Thyroid gland (tissue), 4 donors: Measurements from ENCODE around the gene GPR150. TPM values are rescaled to one million over a fixed set of nuclear protein-coding genes. Genes with fewer than 3 reads are reported as not detected.

Source experiments
- DNase-seq, 2 donors: peaks; one replicate each; pipeline ENCODE4 v3.0.0-alpha.2; 2019
- H3K27ac ChIP-seq, 3 donors: fragments of 200-600 bp; sonication (generic); 1 replicate in 2 of 3; 2 replicates in 1 of 3; pipeline ENCODE4 v1.5.1; 2016 to 2019; ENCODE audit warnings: mild to moderate bottlenecking in 1 of 3, moderate library complexity in 1 of 3
- H3K27me3 ChIP-seq: fragments of 200-600 bp; sonication (generic); one replicate; pipeline ENCODE4 v1.5.1; 2019
- H3K36me3 ChIP-seq, 2 donors: fragments of 200-600 bp; sonication (generic); one replicate each; pipeline ENCODE4 v1.5.1; 2016 to 2019
- H3K4me1 ChIP-seq, 2 donors: fragments of 200-600 bp; sonication (generic); one replicate each; pipeline ENCODE4 v1.5.1; 2017 to 2019
- H3K4me3 ChIP-seq, 3 donors: fragments of 200-600 bp; sonication (generic); replicated peaks in 1 of 3; 1 replicate in 2 of 3; 2 replicates in 1 of 3; pipeline ENCODE4 v1.5.1; 2016; ENCODE audit warnings: mild to moderate bottlenecking in 1 of 3
- H3K9me3 ChIP-seq: fragments of 200-600 bp; sonication (generic); one replicate; pipeline ENCODE4 v1.5.1; 2017
- POLR2A ChIP-seq, 2 donors: fragments of 450-650 bp; IDR thresholded peaks; one replicate each; pipeline ENCODE4 v1.6.1; 2017; ENCODE audit warnings: antibody characterized with exemption in 2 of 2, mild to moderate bottlenecking in 2 of 2, moderate library complexity in 1 of 2
- WGBS, 2 donors: methylation state at CpG; one replicate each; pipeline ENCODE4 v1.1.5; 2017; 5-methylcytosine and 5-hydroxymethylcytosine counted together
- intact Hi-C: fragments of 100-400 bp; cut with DNase I; formaldehyde crosslinking; loops from one replicate; pipeline ENCODE4 v1.15.1; 2023
- total RNA-seq, 4 donors: library from RNA; depleted of rRNA; stranded (reverse); fragments of >200 nt; gene quantifications; one replicate each; pipeline ENCODE4 v1.2.3, GENCODE V29; 2016
- TF ChIP-seq, protein P1 (sequence below), 6 experiments: fragments of 200-600 bp in 3 of 6; fragments of 450-650 bp in 3 of 6; sonication (generic) in 3 of 6; IDR thresholded peaks; one replicate each; pipeline ENCODE4 v1.5.1; 2016 to 2019; ENCODE audit warnings: antibody characterized with exemption in 6 of 6, mild to moderate bottlenecking in 2 of 6, inconsistent platforms in 1 of 6, moderate library complexity in 1 of 6

GPR150 gene
- total RNA-seq, 4 donors from 2014 or later: 0.42 TPM; not detected in 3

GRCh38 chr5:95667678-95668077, 47.8 kb downstream of the GPR150 start:
- Histone ChIP-seq H3K4me1 (peaks cover 1 to 5% of the 10 kb centered on the region in 2 donors), H3K9me3 (no peaks in the 10 kb centered on the region), H3K36me3 (no peaks in the 10 kb centered on the region), H3K27ac (no peak overlapping the region), H3K27me3 (no peaks in the 10 kb centered on the region), H3K4me3 (no peak overlapping the region)
- TF ChIP-seq POLR2A (IDR thresholded peaks at IDR 0.05): no peak
- TF ChIP-seq, protein P1, sequence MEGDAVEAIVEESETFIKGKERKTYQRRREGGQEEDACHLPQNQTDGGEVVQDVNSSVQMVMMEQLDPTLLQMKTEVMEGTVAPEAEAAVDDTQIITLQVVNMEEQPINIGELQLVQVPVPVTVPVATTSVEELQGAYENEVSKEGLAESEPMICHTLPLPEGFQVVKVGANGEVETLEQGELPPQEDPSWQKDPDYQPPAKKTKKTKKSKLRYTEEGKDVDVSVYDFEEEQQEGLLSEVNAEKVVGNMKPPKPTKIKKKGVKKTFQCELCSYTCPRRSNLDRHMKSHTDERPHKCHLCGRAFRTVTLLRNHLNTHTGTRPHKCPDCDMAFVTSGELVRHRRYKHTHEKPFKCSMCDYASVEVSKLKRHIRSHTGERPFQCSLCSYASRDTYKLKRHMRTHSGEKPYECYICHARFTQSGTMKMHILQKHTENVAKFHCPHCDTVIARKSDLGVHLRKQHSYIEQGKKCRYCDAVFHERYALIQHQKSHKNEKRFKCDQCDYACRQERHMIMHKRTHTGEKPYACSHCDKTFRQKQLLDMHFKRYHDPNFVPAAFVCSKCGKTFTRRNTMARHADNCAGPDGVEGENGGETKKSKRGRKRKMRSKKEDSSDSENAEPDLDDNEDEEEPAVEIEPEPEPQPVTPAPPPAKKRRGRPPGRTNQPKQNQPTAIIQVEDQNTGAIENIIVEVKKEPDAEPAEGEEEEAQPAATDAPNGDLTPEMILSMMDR (IDR thresholded peaks at IDR 0.05): no peak
- intact Hi-C loops: loop anchor here (10.0 kb wide), 1 partner anchor 67 kb away; the partner anchor contains the start of gene RHOBTB3
- DNase-seq: no peak

- Histone ChIP-seq H3K27me3 (no peaks in the 10 kb centered on the region), H3K4me1 (peaks cover 4 to 5% of the 10 kb centered on the region in 2 donors), H3K4me3 (no peak overlapping the region), H3K27ac (no peak overlapping the region), H3K36me3 (no peaks in the 10 kb centered on the region), H3K9me3 (no peaks in the 10 kb centered on the region)
- TF ChIP-seq, protein P1 (IDR thresholded peaks at IDR 0.05): no peak
- no peak for TF ChIP-seq POLR2A (IDR thresholded peaks at IDR 0.05)
- intact Hi-C loops: loop anchor here (10.0 kb wide), 1 partner anchor 67 kb away; the partner anchor contains the start of gene RHOBTB3
- DNase-seq: no peak
Observed at GRCh38 chr5:95668216-95668615, 48.3 kb downstream of the GPR150 start.

DNA sequence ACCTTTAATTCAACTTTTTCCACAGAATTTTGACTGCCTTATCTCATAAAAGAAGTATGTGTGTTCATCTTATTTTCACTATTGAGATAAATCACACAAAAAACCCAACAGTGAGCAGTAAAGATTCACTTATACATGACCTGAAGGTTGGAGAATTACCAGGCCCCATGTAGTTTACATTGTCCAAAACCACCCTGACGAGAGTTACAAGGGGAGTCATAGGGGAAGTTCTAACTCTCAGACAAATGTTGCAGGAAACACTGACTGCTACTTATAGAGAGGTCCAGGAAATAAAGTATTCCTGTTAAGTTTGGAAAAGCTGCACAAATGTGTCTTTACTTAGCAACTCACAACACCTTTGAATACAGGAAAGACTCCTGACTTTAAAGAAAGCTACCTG, 48.8 kb downstream of the GPR150 start:
- WGBS, 2 donors: 68 to 86% methylated on average over 1 of the region's 1 CpG
- TF ChIP-seq POLR2A (IDR thresholded peaks at IDR 0.05): no peak
- TF ChIP-seq, protein P1 (IDR thresholded peaks at IDR 0.05): no peak
- intact Hi-C loops: loop anchor here (10.0 kb wide), 1 partner anchor 66 kb away; the partner anchor contains the start of gene RHOBTB3
- Histone ChIP-seq H3K27me3 (no peaks in the 10 kb centered on the region), H3K4me3 (no peak overlapping the region), H3K27ac (no peak overlapping the region), H3K36me3 (no peaks in the 10 kb centered on the region), H3K4me1 (peaks cover 4 to 5% of the 10 kb centered on the region in 2 donors), H3K9me3 (no peaks in the 10 kb centered on the region)
- no peak for DNase-seq

GRCh38 chr5:95669540-95669939, 49.7 kb downstream of the GPR150 start:
- peak; percentile 8 to 9 for DNase-seq
- Histone ChIP-seq H3K4me3 (no peak overlapping the region), H3K27ac (no peak overlapping the region), H3K27me3 (no peaks in the 10 kb centered on the region), H3K36me3 (no peaks in the 10 kb centered on the region), H3K4me1 (peaks cover under 1 to 4% of the 10 kb centered on the region in 2 donors), H3K9me3 (no peaks in the 10 kb centered on the region)
- intact Hi-C loops: loop anchor here (10.0 kb wide), 1 partner anchor 65 kb away; the partner anchor contains the start of gene RHOBTB3
- TF ChIP-seq, protein P1 (IDR thresholded peaks at IDR 0.05): no peak
- TF ChIP-seq POLR2A (IDR thresholded peaks at IDR 0.05): no peak
- 50 to 67% methylated on average over 4 of the region's 4 CpGs for WGBS, 2 donors

- no peaks in the 10 kb centered on the region for H3K27me3 ChIP-seq
- H3K4me1 ChIP-seq: peaks cover 0 to 4% of the 10 kb centered on the region in 2 donors
- intact Hi-C loops: loop anchor here (10.0 kb wide), 1 partner anchor 65 kb away; the partner anchor contains the start of gene RHOBTB3
- 93 to 96% methylated on average over 5 of the region's 5 CpGs for WGBS, 2 donors
- no peak overlapping the region for H3K27ac ChIP-seq
- no peaks in the 10 kb centered on the region for H3K36me3 ChIP-seq
- H3K9me3 ChIP-seq: no peaks in the 10 kb centered on the region
- no peak for TF ChIP-seq POLR2A (IDR thresholded peaks at IDR 0.05)
- TF ChIP-seq, protein P1 (IDR thresholded peaks at IDR 0.05): no peak
- H3K4me3 ChIP-seq: no peak overlapping the region
- DNase-seq: no peak
Observed at GRCh38 chr5:95669985-95670384, 50.1 kb downstream of the GPR150 start.
